HG02623 (cell line): ENCODE results near the gene MYH10.

ENCODE experiments used
- ATAC-seq: cut with Tn5 transposase; IDR thresholded peaks from one replicate; pipeline ENCODE4 v1.9.1; 2021; ENCODE audit warnings: moderate library complexity; ENCODE audit not compliant: unreplicated experiment

Gene MYH10

GRCh38 chr17:8453326-8453725 lies 177.2 kb downstream of the MYH10 start:
- no peak for ATAC-seq

GRCh38 chr17:8451933-8452614 lies 178.5 kb downstream of the MYH10 start:
- ATAC-seq, result no peak

- no peak for ATAC-seq
Measured at GRCh38 chr17:8448310-8448709, 182.2 kb downstream of the MYH10 start.

DNA sequence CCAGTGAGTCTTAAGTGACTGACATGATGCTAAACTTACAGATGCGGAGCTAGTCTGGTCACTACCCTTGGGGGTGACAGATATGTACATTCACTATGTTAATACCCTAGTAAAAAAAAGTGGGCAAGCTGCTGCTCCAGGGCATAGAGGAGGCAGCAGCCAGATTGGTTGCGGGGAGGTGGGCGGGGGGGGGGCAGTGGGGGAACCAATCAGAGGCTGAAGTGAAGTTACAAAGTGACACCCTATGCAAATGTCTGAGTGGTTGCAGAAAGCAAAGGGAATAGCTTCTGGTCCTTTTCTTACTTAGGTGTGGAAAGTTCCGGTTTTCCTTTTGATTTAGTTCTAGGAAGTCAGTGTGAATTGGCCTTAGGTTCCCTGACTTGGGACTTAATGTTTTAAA lies 182.7 kb downstream of the MYH10 start:
- no peak for ATAC-seq

DNA sequence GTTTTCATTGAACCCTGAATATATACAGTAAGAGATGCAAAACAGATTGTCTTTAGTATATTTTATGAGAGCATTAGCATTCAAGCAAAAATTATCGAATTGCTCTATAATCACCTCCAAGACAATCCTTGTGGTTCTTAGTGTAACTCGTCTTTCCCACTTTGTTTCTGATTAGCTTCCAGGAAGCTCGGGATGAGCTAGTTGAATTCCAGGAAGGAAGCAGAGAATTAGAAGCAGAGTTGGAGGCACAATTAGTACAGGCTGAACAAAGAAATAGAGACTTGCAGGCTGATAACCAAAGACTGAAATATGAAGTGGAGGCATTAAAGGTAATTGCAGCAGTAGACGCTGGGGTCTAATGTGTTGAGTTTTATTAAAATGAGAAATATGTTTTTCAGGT lies 185.0 kb downstream of the MYH10 start:
- no peak for ATAC-seq

GRCh38 chr17:8444494-8444893 lies 186.0 kb downstream of the MYH10 start:
- ATAC-seq, result no peak

- no peak for ATAC-seq
Measured at GRCh38 chr17:8443756-8444155, 186.8 kb downstream of the MYH10 start.

GRCh38 chr17:8442310-8442709 lies 188.2 kb downstream of the MYH10 start:
- ATAC-seq, result no peak

DNA sequence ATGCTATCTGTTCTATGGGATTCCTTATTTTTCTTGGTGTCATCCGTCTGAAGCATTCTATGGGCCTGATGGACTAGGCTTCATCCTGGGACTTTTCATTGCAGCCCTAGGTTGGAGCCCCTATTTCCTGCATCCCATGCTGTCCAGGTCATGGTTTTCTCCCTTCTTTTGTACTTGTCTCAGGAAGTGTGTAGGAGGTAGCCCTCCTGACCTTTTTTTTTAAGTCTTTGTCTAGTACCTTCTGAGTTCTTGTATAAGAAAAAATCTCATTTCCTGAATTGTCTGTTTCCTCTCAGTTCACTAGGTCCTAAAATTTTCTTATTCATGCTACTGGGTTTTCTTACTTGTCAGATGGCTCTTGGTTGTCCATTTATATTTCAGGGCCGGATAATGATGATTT lies 188.8 kb downstream of the MYH10 start:
- no peak for ATAC-seq

GRCh38 chr17:8439681-8440080 lies 190.8 kb downstream of the MYH10 start:
- ATAC-seq, result no peak

DNA sequence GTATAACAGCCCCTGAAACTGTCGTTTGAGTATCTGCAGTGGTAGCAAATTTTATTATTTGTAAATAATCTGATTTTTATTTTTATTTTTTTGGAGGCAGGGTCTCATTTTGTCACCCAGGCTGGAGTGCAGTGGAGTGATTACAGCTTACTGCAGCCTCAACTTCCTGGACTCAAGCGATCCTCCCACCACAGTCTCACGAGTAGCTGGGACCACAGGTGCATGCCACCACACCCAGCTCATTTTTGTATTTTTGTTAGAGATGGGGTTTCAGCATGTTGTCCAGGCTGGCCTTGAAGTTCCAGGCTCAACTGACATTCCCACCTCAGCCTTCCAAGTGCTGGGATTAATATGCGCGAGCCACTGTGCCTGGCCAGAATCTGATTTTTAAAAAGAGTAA lies 192.1 kb downstream of the MYH10 start:
- no peak for ATAC-seq

- no peak for ATAC-seq
Measured at GRCh38 chr17:8436844-8437171, 193.7 kb downstream of the MYH10 start.

DNA sequence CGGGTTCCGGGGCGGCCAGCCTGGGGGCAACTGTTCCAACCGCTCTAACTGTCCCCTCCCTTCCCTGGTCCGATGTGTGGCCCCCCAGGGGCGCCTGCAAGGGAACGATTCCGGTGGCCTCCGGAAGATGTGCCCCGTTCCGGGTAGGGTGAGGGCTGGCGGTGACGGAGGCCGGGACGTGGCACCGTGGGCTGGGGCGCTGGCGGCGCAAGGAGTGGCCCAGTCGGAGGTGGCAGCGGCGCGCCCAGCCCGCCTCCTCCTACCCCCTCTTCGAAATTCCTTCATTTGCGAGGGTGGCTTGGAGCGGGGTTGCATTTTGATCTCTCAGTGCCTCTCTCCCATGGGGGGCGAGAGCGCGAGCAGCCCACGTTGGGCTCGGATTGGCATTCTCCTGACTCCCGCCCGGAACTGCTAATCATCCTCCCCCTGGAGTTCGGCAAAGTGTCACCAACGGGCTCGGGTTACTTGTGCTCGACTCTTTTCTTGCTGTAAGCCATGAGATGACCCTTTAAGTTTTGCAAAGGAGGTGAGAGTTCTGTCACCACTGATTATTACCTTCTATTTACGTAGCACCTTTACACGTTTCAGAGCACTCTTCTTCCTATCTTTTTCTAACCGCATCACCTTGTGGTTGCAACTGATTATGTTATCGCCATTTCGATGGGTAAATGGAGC lies 194.2 kb downstream of the MYH10 start:
- peak; percentile 35 for ATAC-seq

- peak; percentile 91 for ATAC-seq
Measured at GRCh38 chr17:8435245-8436168, 195.0 kb downstream of the MYH10 start, which contains the start of gene NDEL1. Gene NDEL1, plus strand, starts transcription at chr17:8435884. Its CDS starts 8,388 bp downstream, at chr17:8444272.

DNA sequence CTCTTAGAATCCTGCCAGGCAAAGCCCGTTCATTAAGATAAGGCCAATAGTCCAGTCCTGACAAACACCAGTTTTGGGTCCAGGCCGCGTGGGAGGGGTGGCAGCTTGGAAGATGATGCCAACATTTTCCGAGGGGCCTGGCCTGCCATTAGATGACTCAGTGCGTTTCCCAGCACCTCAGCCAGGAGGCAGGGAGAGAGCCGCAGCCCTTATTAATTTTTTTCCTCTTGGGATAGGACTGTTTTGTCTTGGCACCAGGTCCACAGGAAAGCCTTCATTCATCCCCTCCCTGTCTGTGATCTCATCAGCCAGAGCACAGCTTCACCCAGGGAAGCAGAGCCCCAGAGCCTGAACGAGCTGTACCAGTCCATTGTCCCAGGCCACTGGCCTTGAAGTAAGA lies 199.6 kb downstream of the MYH10 start:
- ATAC-seq, result no peak

GRCh38 chr17:8426802-8427201 lies 203.7 kb downstream of the MYH10 start:
- no peak for ATAC-seq

GRCh38 chr17:8426094-8426720 lies 204.3 kb downstream of the MYH10 start:
- no peak for ATAC-seq
